ENCODE data around the gene KCNMA1.
"Not testable (repeated sequence)": the region's sequence is repeated elsewhere in the genome, so short reads cannot be mapped to it uniquely, and the experiment has no call there.

Gene KCNMA1

GRCh38 chr10:77590344-77591237, 47.0 kb downstream of the KCNMA1 start:
- no peak overlapping the region for H3K4me2 ChIP-seq (ENCODE audit: low read length)
- H3K4me3 ChIP-seq (ENCODE audit: low read length) = no peak overlapping the region
- H3K4me1 ChIP-seq (ENCODE audit: control insufficient read depth, insufficient read depth, low read length) = peaks cover 46% of the 10 kb centered on the region
- no peaks in the 10 kb centered on the region for H3K36me3 ChIP-seq (ENCODE audit: insufficient read depth, low read length)
- no peaks in the 10 kb centered on the region for H3K27me3 ChIP-seq (ENCODE audit: control insufficient read depth, insufficient read depth, low read length)
- H3K9me3 ChIP-seq (replicated peaks; ENCODE audit: low read length) = no peaks in the 10 kb centered on the region
- no peak overlapping the region for H3K9ac ChIP-seq (ENCODE audit: low read depth, low read length)

GRCh38 chr10:77589703-77590102, 47.9 kb downstream of the KCNMA1 start:
- not testable (repeated sequence) for H3K27me3 ChIP-seq (ENCODE audit: control insufficient read depth, insufficient read depth, low read length); H3K9ac ChIP-seq (ENCODE audit: low read depth, low read length); H3K9me3 ChIP-seq (replicated peaks; ENCODE audit: low read length); H3K36me3 ChIP-seq (ENCODE audit: insufficient read depth, low read length); H3K4me3 ChIP-seq (ENCODE audit: low read length); H3K4me2 ChIP-seq (ENCODE audit: low read length)
- peaks cover 46% of the 10 kb centered on the region for H3K4me1 ChIP-seq (ENCODE audit: control insufficient read depth, insufficient read depth, low read length)

- Histone ChIP-seq H3K36me3 (ENCODE audit: insufficient read depth, low read length) (no peaks in the 10 kb centered on the region), H3K4me3 (ENCODE audit: low read length) (no peak overlapping the region), H3K27me3 (ENCODE audit: control insufficient read depth, insufficient read depth, low read length) (no peaks in the 10 kb centered on the region), H3K9me3 (replicated peaks; ENCODE audit: low read length) (no peaks in the 10 kb centered on the region), H3K4me2 (ENCODE audit: low read length) (no peak overlapping the region), H3K4me1 (ENCODE audit: control insufficient read depth, insufficient read depth, low read length) (peaks cover 41% of the 10 kb centered on the region), H3K9ac (ENCODE audit: low read depth, low read length) (no peak overlapping the region)
These were observed 48.7 kb downstream of the KCNMA1 start for GRCh38 chr10:77588886-77589285.

GRCh38 chr10:77587416-77587790, 50.2 kb downstream of the KCNMA1 start:
- no peak overlapping the region for H3K4me3 ChIP-seq (ENCODE audit: low read length)
- peak overlapping the region; percentile 52 for H3K4me2 ChIP-seq (ENCODE audit: low read length)
- peak overlapping the region; percentile 34 for H3K9ac ChIP-seq (ENCODE audit: low read depth, low read length)
- H3K36me3 ChIP-seq (ENCODE audit: insufficient read depth, low read length) = no peaks in the 10 kb centered on the region
- H3K9me3 ChIP-seq (replicated peaks; ENCODE audit: low read length) = no peaks in the 10 kb centered on the region
- H3K27me3 ChIP-seq (ENCODE audit: control insufficient read depth, insufficient read depth, low read length) = no peaks in the 10 kb centered on the region
- peaks cover 35% of the 10 kb centered on the region for H3K4me1 ChIP-seq (ENCODE audit: control insufficient read depth, insufficient read depth, low read length)

- peak overlapping the region; percentile 52 for H3K4me2 ChIP-seq (ENCODE audit: low read length)
- H3K9ac ChIP-seq (ENCODE audit: low read depth, low read length) = peak overlapping the region; percentile 36
- H3K36me3 ChIP-seq (ENCODE audit: insufficient read depth, low read length) = no peaks in the 10 kb centered on the region
- no peaks in the 10 kb centered on the region for H3K9me3 ChIP-seq (replicated peaks; ENCODE audit: low read length)
- no peak overlapping the region for H3K4me3 ChIP-seq (ENCODE audit: low read length)
- no peaks in the 10 kb centered on the region for H3K27me3 ChIP-seq (ENCODE audit: control insufficient read depth, insufficient read depth, low read length)
- H3K4me1 ChIP-seq (ENCODE audit: control insufficient read depth, insufficient read depth, low read length) = peaks cover 31% of the 10 kb centered on the region
These were observed 50.7 kb downstream of the KCNMA1 start for GRCh38 chr10:77586719-77587415.

- Histone ChIP-seq H3K9me3 (replicated peaks; ENCODE audit: low read length) (no peaks in the 10 kb centered on the region), H3K4me3 (ENCODE audit: low read length) (no peak overlapping the region), H3K4me1 (ENCODE audit: control insufficient read depth, insufficient read depth, low read length) (peaks cover 31% of the 10 kb centered on the region), H3K36me3 (ENCODE audit: insufficient read depth, low read length) (no peaks in the 10 kb centered on the region), H3K4me2 (ENCODE audit: low read length) (no peak overlapping the region), H3K27me3 (ENCODE audit: control insufficient read depth, insufficient read depth, low read length) (no peaks in the 10 kb centered on the region), H3K9ac (ENCODE audit: low read depth, low read length) (no peak overlapping the region)
These were observed 52.7 kb downstream of the KCNMA1 start for GRCh38 chr10:77584938-77585337.

GRCh38 chr10:77583527-77583926, 54.1 kb downstream of the KCNMA1 start:
- H3K9ac ChIP-seq (ENCODE audit: low read depth, low read length) = no peak overlapping the region
- H3K4me2 ChIP-seq (ENCODE audit: low read length) = no peak overlapping the region
- peaks cover 38% of the 10 kb centered on the region for H3K4me1 ChIP-seq (ENCODE audit: control insufficient read depth, insufficient read depth, low read length)
- no peaks in the 10 kb centered on the region for H3K9me3 ChIP-seq (replicated peaks; ENCODE audit: low read length)
- H3K27me3 ChIP-seq (ENCODE audit: control insufficient read depth, insufficient read depth, low read length) = no peaks in the 10 kb centered on the region
- H3K36me3 ChIP-seq (ENCODE audit: insufficient read depth, low read length) = no peaks in the 10 kb centered on the region
- H3K4me3 ChIP-seq (ENCODE audit: low read length) = no peak overlapping the region

- H3K9ac ChIP-seq (ENCODE audit: low read depth, low read length) = no peak overlapping the region
- H3K27me3 ChIP-seq (ENCODE audit: control insufficient read depth, insufficient read depth, low read length) = no peaks in the 10 kb centered on the region
- H3K36me3 ChIP-seq (ENCODE audit: insufficient read depth, low read length) = no peaks in the 10 kb centered on the region
- no peak overlapping the region for H3K4me3 ChIP-seq (ENCODE audit: low read length)
- H3K4me2 ChIP-seq (ENCODE audit: low read length) = no peak overlapping the region
- H3K9me3 ChIP-seq (replicated peaks; ENCODE audit: low read length) = no peaks in the 10 kb centered on the region
- peaks cover 35% of the 10 kb centered on the region for H3K4me1 ChIP-seq (ENCODE audit: control insufficient read depth, insufficient read depth, low read length)
These were observed 54.9 kb downstream of the KCNMA1 start for GRCh38 chr10:77582710-77583115.

- no peaks in the 10 kb centered on the region for H3K9me3 ChIP-seq (replicated peaks; ENCODE audit: low read length)
- no peaks in the 10 kb centered on the region for H3K36me3 ChIP-seq (ENCODE audit: insufficient read depth, low read length)
- H3K4me2 ChIP-seq (ENCODE audit: low read length) = no peak overlapping the region
- no peaks in the 10 kb centered on the region for H3K27me3 ChIP-seq (ENCODE audit: control insufficient read depth, insufficient read depth, low read length)
- no peak overlapping the region for H3K9ac ChIP-seq (ENCODE audit: low read depth, low read length)
- peaks cover 26% of the 10 kb centered on the region for H3K4me1 ChIP-seq (ENCODE audit: control insufficient read depth, insufficient read depth, low read length)
- no peak overlapping the region for H3K4me3 ChIP-seq (ENCODE audit: low read length)
These were observed 55.9 kb downstream of the KCNMA1 start for GRCh38 chr10:77581738-77582137.

GRCh38 chr10:77580482-77580881, 57.1 kb downstream of the KCNMA1 start:
- no peak overlapping the region for H3K4me3 ChIP-seq (ENCODE audit: low read length)

GRCh38 chr10:77578583-77579227, 58.9 kb downstream of the KCNMA1 start:
- Histone ChIP-seq H3K27me3 (ENCODE audit: control insufficient read depth, insufficient read depth, low read length) (no peaks in the 10 kb centered on the region), H3K4me2 (ENCODE audit: low read length) (no peak overlapping the region), H3K9ac (ENCODE audit: low read depth, low read length) (no peak overlapping the region), H3K4me3 (ENCODE audit: low read length) (no peak overlapping the region), H3K9me3 (replicated peaks; ENCODE audit: low read length) (no peaks in the 10 kb centered on the region), H3K36me3 (ENCODE audit: insufficient read depth, low read length) (no peaks in the 10 kb centered on the region), H3K4me1 (ENCODE audit: control insufficient read depth, insufficient read depth, low read length) (peaks cover 17% of the 10 kb centered on the region)

More at GRCh38 chr10:77580482-77580881, 57.1 kb downstream of the KCNMA1 start:
- Histone ChIP-seq H3K4me2 (ENCODE audit: low read length) (no peak overlapping the region), H3K27me3 (ENCODE audit: control insufficient read depth, insufficient read depth, low read length) (no peaks in the 10 kb centered on the region), H3K4me1 (ENCODE audit: control insufficient read depth, insufficient read depth, low read length) (peaks cover 17% of the 10 kb centered on the region), H3K36me3 (ENCODE audit: insufficient read depth, low read length) (no peaks in the 10 kb centered on the region), H3K9me3 (replicated peaks; ENCODE audit: low read length) (no peaks in the 10 kb centered on the region), H3K9ac (ENCODE audit: low read depth, low read length) (no peak overlapping the region)

Measured in skeletal muscle satellite cell (primary cell).